ENCODE data around the gene PHACTR4.

- TF ChIP-seq, protein P1, sequence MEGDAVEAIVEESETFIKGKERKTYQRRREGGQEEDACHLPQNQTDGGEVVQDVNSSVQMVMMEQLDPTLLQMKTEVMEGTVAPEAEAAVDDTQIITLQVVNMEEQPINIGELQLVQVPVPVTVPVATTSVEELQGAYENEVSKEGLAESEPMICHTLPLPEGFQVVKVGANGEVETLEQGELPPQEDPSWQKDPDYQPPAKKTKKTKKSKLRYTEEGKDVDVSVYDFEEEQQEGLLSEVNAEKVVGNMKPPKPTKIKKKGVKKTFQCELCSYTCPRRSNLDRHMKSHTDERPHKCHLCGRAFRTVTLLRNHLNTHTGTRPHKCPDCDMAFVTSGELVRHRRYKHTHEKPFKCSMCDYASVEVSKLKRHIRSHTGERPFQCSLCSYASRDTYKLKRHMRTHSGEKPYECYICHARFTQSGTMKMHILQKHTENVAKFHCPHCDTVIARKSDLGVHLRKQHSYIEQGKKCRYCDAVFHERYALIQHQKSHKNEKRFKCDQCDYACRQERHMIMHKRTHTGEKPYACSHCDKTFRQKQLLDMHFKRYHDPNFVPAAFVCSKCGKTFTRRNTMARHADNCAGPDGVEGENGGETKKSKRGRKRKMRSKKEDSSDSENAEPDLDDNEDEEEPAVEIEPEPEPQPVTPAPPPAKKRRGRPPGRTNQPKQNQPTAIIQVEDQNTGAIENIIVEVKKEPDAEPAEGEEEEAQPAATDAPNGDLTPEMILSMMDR (IDR thresholded peaks at IDR 0.05), result no peak
- TF ChIP-seq POLR2A (IDR thresholded peaks at IDR 0.05), result no peak
These were observed 66.8 kb downstream of the PHACTR4 start for GRCh38 chr1:28436211-28436769.
